ENCODE results near the gene ATF2. TPM values are rescaled to one million over a fixed set of nuclear protein-coding genes. Genes with fewer than 3 reads are reported as not detected.

The ATF2 gene
- total and polyA plus RNA-seq, 2 of the 8 experiments (the other 6 are each of a cell fraction or from before 2014, with no cell fraction given): 31.2 to 46.5 TPM

DNA sequence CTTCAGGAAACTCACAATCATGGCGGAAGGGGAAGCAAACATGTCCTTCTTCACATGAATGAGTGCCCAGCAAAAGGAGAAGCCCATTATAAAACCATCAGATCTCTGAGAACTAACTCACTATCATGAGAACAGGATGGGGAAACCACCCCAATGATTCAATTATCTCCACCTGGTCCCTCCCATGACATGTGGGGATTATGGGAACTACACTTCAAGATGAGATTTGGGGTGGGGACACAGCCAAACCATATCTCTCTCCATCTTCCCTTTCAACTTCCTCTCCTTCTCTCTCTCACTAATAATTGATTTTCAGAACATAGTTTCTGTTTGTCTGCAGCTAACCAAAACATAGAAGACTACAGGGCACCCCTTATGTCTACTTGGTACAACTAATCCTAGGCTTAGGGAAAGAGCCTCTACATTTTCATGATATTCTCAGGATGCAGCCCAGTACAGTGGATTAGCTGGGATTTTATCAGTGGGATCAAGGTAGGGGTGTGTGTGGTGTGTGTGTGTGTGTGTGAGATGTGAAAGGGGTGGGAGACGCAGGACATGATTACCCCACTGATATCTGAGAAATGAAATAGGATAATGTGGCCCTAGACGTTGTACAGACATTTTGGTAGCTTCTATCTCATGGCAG, 2.8 kb upstream of the ATF2 start (continued):
- TF ChIP-seq POLR2A (IDR thresholded peaks at IDR 0.05; ENCODE audit: control extremely low read depth in 1 of 2, low read depth in 2 of 2, low read length in 2 of 2) (no peak), EZH2 (IDR thresholded peaks at IDR 0.05; ENCODE audit: low read depth, low read length, severe bottlenecking) (no peak), MAX (IDR thresholded peaks at IDR 0.05) (no peak), TBP (IDR thresholded peaks at IDR 0.05; ENCODE audit: low read depth, low read length) (no peak), SIRT6 (IDR thresholded peaks at IDR 0.05; ENCODE audit: low read length) (no peak)
